Ectodermal cell (in vitro differentiated cells): Measurements from ENCODE around the gene DPH3. TPM values are rescaled to one million over a fixed set of nuclear protein-coding genes. Genes with fewer than 3 reads are reported as not detected.
"Not testable (repeated sequence)": the region's sequence is repeated elsewhere in the genome, so short reads cannot be mapped to it uniquely, and the experiment has no call there.

ENCODE experiments used
- H3K27ac ChIP-seq: 2 replicates; pipeline ENCODE4 v1.7.0; 2013; ENCODE audit warnings: mild to moderate bottlenecking, low read depth, low read length; ENCODE audit not compliant: insufficient read depth, poor library complexity, severe bottlenecking
- H3K27me3 ChIP-seq: 2 replicates; pipeline ENCODE4 v1.7.0; 2013; ENCODE audit warnings: mild to moderate bottlenecking, low read length; ENCODE audit not compliant: insufficient read depth, control insufficient read depth, poor library complexity, severe bottlenecking
- H3K36me3 ChIP-seq: one replicate; pipeline ENCODE4 v1.7.0; 2013; ENCODE audit warnings: low read length; ENCODE audit not compliant: control insufficient read depth, insufficient read depth
- H3K4me1 ChIP-seq: one replicate; pipeline ENCODE4 v1.7.0; 2013; ENCODE audit warnings: low read length; ENCODE audit not compliant: control insufficient read depth, insufficient read depth
- H3K4me3 ChIP-seq: 2 replicates; pipeline ENCODE4 v1.7.0; 2013; ENCODE audit warnings: low read depth, low read length, control low read depth; ENCODE audit not compliant: insufficient read depth
- H3K9me3 ChIP-seq: 2 replicates; pipeline ENCODE4 v1.7.0; 2013; ENCODE audit warnings: mild to moderate bottlenecking, low read length, moderate library complexity; ENCODE audit not compliant: control insufficient read depth
- WGBS, 2 experiments: methylation state at CpG; one replicate each; pipeline ENCODE4 v1.1.7; 2013; ENCODE audit warnings: missing lambda C conversion rate in 2 of 2; 5-methylcytosine and 5-hydroxymethylcytosine counted together
- polyA plus RNA-seq, 4 experiments: library from polyadenylated mRNA; stranded (reverse); fragments of 50-300 nt; gene quantifications; one replicate each; pipeline ENCODE4 v1.2.3, GENCODE V29; 2013

Gene DPH3
- 34.1 TPM for polyA plus RNA-seq (2013, experiment 1 of 4)
- polyA plus RNA-seq (2013, experiment 2 of 4): 38.9 TPM
- 28.3 TPM for polyA plus RNA-seq (2013, experiment 3 of 4)
- 32.6 TPM for polyA plus RNA-seq (2013, experiment 4 of 4)

- Histone ChIP-seq H3K36me3 (no peaks in the 10 kb centered on the region), H3K27ac (peak within 1 kb of the TSS; percentile 91), H3K27me3 (no peaks in the 10 kb centered on the region), H3K4me3 (peak within 1 kb of the TSS; percentile 98), H3K9me3 (no peaks in the 10 kb centered on the region), H3K4me1 (peaks cover 21% of the 10 kb centered on the region)
- WGBS, 2 experiments: 0% methylated on average over 61 of the region's 61 CpGs
These were observed at the start of gene DPH3, which contains the start of gene OXNAD1 for GRCh38 chr3:16264708-16265454. DPH3 (minus strand) TSS chr3:16264943; CDS start chr3:16264876, 67 bp downstream. OXNAD1 (plus strand) TSS chr3:16265212; CDS start chr3:16270953, 5,741 bp downstream.

GRCh38 chr3:16313886-16314645, 49.3 kb upstream of the DPH3 start:
- no peaks in the 10 kb centered on the region for H3K9me3 ChIP-seq
- H3K36me3 ChIP-seq: no peaks in the 10 kb centered on the region
- H3K27me3 ChIP-seq: no peaks in the 10 kb centered on the region
- H3K27ac ChIP-seq: no peak overlapping the region
- WGBS, 2 experiments: 87 to 88% methylated on average over 5 of the region's 5 CpGs
- no peaks in the 10 kb centered on the region for H3K4me1 ChIP-seq
- no peak overlapping the region for H3K4me3 ChIP-seq

GRCh38 chr3:16311960-16312451, 47.3 kb upstream of the DPH3 start:
- Histone ChIP-seq H3K27me3 (no peaks in the 10 kb centered on the region), H3K4me3 (no peak overlapping the region), H3K4me1 (no peaks in the 10 kb centered on the region), H3K9me3 (no peaks in the 10 kb centered on the region), H3K27ac (no peak overlapping the region), H3K36me3 (no peaks in the 10 kb centered on the region)
- WGBS, 2 experiments: 90 to 93% methylated on average over 6 of the region's 6 CpGs

GRCh38 chr3:16310486-16310885, 45.7 kb upstream of the DPH3 start:
- not testable (repeated sequence) for H3K4me3 ChIP-seq, H3K27me3 ChIP-seq, H3K9me3 ChIP-seq, H3K36me3 ChIP-seq, H3K27ac ChIP-seq, H3K4me1 ChIP-seq
- 90 to 96% methylated on average over 7 of the region's 7 CpGs for WGBS, 2 experiments

GRCh38 chr3:16309558-16309957, 44.8 kb upstream of the DPH3 start:
- 85% methylated on average over 1 of the region's 2 CpGs; no CpG with 5 or more reads in 1 of the 2 experiments for WGBS, 2 experiments

GRCh38 chr3:16308727-16309126, 44.0 kb upstream of the DPH3 start:
- Histone ChIP-seq H3K27me3 (no peaks in the 10 kb centered on the region), H3K9me3 (no peaks in the 10 kb centered on the region), H3K27ac (no peak overlapping the region), H3K4me1 (no peaks in the 10 kb centered on the region), H3K4me3 (no peak overlapping the region), H3K36me3 (no peaks in the 10 kb centered on the region)
- WGBS, 2 experiments: no CpG with 5 or more reads among the region's 1 CpG

More at GRCh38 chr3:16309558-16309957, 44.8 kb upstream of the DPH3 start:
- Histone ChIP-seq H3K27ac (no peak overlapping the region), H3K4me3 (no peak overlapping the region), H3K4me1 (no peaks in the 10 kb centered on the region), H3K27me3 (no peaks in the 10 kb centered on the region), H3K36me3 (no peaks in the 10 kb centered on the region), H3K9me3 (no peaks in the 10 kb centered on the region)

GRCh38 chr3:16307832-16308531, 43.2 kb upstream of the DPH3 start:
- H3K27me3 ChIP-seq: no peaks in the 10 kb centered on the region
- H3K27ac ChIP-seq: no peak overlapping the region
- no peak overlapping the region for H3K4me3 ChIP-seq
- no peaks in the 10 kb centered on the region for H3K36me3 ChIP-seq
- no peaks in the 10 kb centered on the region for H3K4me1 ChIP-seq
- H3K9me3 ChIP-seq: no peaks in the 10 kb centered on the region
- WGBS, 2 experiments: 94% methylated on average over 5 of the region's 5 CpGs

GRCh38 chr3:16305111-16305541, 40.4 kb upstream of the DPH3 start:
- Histone ChIP-seq H3K27me3 (no peaks in the 10 kb centered on the region), H3K36me3 (no peaks in the 10 kb centered on the region), H3K27ac (no peak overlapping the region), H3K9me3 (no peaks in the 10 kb centered on the region), H3K4me1 (peaks cover 14% of the 10 kb centered on the region), H3K4me3 (no peak overlapping the region)
- WGBS, 2 experiments: 94 to 97% methylated on average over 7 of the region's 7 CpGs

- no peak overlapping the region for H3K27ac ChIP-seq
- H3K36me3 ChIP-seq: no peaks in the 10 kb centered on the region
- peaks cover 14% of the 10 kb centered on the region for H3K4me1 ChIP-seq
- H3K9me3 ChIP-seq: no peaks in the 10 kb centered on the region
- WGBS, 2 experiments: 97 to 98% methylated on average over 2 of the region's 2 CpGs
- H3K27me3 ChIP-seq: no peaks in the 10 kb centered on the region
- no peak overlapping the region for H3K4me3 ChIP-seq
These were observed 39.6 kb upstream of the DPH3 start for GRCh38 chr3:16304061-16305010.
